Activated B cell treated with CpG ODN at 0.5 μM for 24 hours (primary cell): ENCODE results near the gene GLRX3. TPM values are rescaled to one million over a fixed set of nuclear protein-coding genes. Genes with fewer than 3 reads are reported as not detected.

Experiments used
- ATAC-seq: fragments of 200-7000 bp; cut with Tn5 transposase; one replicate; pipeline ENCODE4 v1.10.0; 2021; ENCODE audit warnings: low read depth, mild to moderate bottlenecking, moderate library complexity
- CTCF ChIA-PET: fragments of 350-600 bp; sonication (Branson Sonifier 250); formaldehyde crosslinking; loops from one replicate; lab custom pipeline; 2021; ENCODE audit warnings: antibody characterized with exemption; lab: Charles Lee
- POLR2A ChIA-PET: fragments of 350-600 bp; sonication (Branson Sonifier 250); formaldehyde crosslinking; loops from one replicate; lab custom pipeline; 2021; ENCODE audit warnings: antibody characterized with exemption; lab: Charles Lee
- DNase-seq: peaks from one replicate; pipeline ENCODE4 v3.0.0; 2022
- H3K27ac Mint-ChIP-seq: one replicate; pipeline ENCODE4 v1.8.0; 2020; ENCODE audit warnings: mixed read lengths
- H3K27me3 Mint-ChIP-seq: one replicate; pipeline ENCODE4 v1.8.0; 2021; ENCODE audit warnings: mixed read lengths
- H3K36me3 Mint-ChIP-seq: one replicate; pipeline ENCODE4 v1.8.0; 2021; ENCODE audit warnings: low read depth, mixed read lengths
- H3K4me1 Mint-ChIP-seq: one replicate; pipeline ENCODE4 v1.8.0; 2021; ENCODE audit warnings: mixed read lengths
- H3K4me3 Mint-ChIP-seq: one replicate; pipeline ENCODE4 v1.8.0; 2020; ENCODE audit warnings: mild to moderate bottlenecking, mixed read lengths
- H3K9me3 Mint-ChIP-seq: one replicate; pipeline ENCODE4 v1.8.0; 2020; ENCODE audit warnings: mixed read lengths
- CTCF ChIP-seq: fragments of 200-600 bp; IDR thresholded peaks from one replicate; pipeline ENCODE4 v1.8.0; 2022; ENCODE audit warnings: antibody characterized with exemption, mild to moderate bottlenecking
- intact Hi-C: fragments of 100-400 bp; cut with micrococcal nuclease; formaldehyde crosslinking; loops from one replicate; pipeline ENCODE4 v1.15.1; 2024
- total RNA-seq: library from RNA; stranded (reverse); gene quantifications from 2 replicates; pipeline ENCODE4 v1.2.3, GENCODE V29; 2022

Gene GLRX3
- total RNA-seq, 1 donor from 2014 or later = 80.6 TPM

GRCh38 chr10:130137090-130137448 is 878 bp downstream of the GLRX3 start:
- CTCF ChIA-PET = interaction anchor here (1.3 to 4.7 kb wide), 2 partner anchors 9 to 26 kb away, joined by 3 to 31 read pairs; partner anchors contain the start of gene C10orf143
- DNase-seq (no peak), ATAC-seq (no peak)
- H3K36me3 Mint-ChIP-seq = peaks cover 18% of the 10 kb centered on the region
- peaks cover under 1% of the 10 kb centered on the region for H3K27me3 Mint-ChIP-seq
- peaks cover 50% of the 10 kb centered on the region for H3K4me1 Mint-ChIP-seq
- no peaks in the 10 kb centered on the region for H3K9me3 Mint-ChIP-seq
- POLR2A ChIA-PET = interaction anchor here (1.0 to 5.1 kb wide), 3 partner anchors 11 to 670 kb away, joined by 3 to 185 read pairs (median 4); partner anchors contain the start of genes C10orf143 and MGMT
- H3K27ac Mint-ChIP-seq = peak overlapping the region; percentile 68
- peak overlapping the region; percentile 86 for H3K4me3 Mint-ChIP-seq
- intact Hi-C loops = no loop called here
- TF ChIP-seq CTCF = no peak

- POLR2A ChIA-PET = interaction anchor here (5.1 kb wide), 1 partner anchor 27 kb away, joined by 185 read pairs; the partner anchor contains the start of gene C10orf143
- no peak for TF ChIP-seq CTCF
- Mint-ChIP-seq H3K27ac (peak overlapping the region; percentile 68), H3K4me3 (peak overlapping the region; percentile 86), H3K27me3 (no peaks in the 10 kb centered on the region), H3K4me1 (peaks cover 58% of the 10 kb centered on the region), H3K36me3 (peaks cover 26% of the 10 kb centered on the region), H3K9me3 (no peaks in the 10 kb centered on the region)
- CTCF ChIA-PET = interaction anchor here (4.7 kb wide), 1 partner anchor 27 kb away, joined by 31 read pairs; the partner anchor contains the start of gene C10orf143
- intact Hi-C loops = no loop called here
- ATAC-seq (no peak), DNase-seq (no peak)
These were observed 1.7 kb downstream of the GLRX3 start for GRCh38 chr10:130137659-130138478.

- Mint-ChIP-seq H3K27me3 (no peaks in the 10 kb centered on the region), H3K27ac (no peak overlapping the region), H3K9me3 (no peaks in the 10 kb centered on the region), H3K4me1 (peaks cover 62% of the 10 kb centered on the region), H3K36me3 (peaks cover 27% of the 10 kb centered on the region), H3K4me3 (peak overlapping the region; percentile 86)
- intact Hi-C loops = no loop called here
- no peak for TF ChIP-seq CTCF
- DNase-seq (no peak), ATAC-seq (no peak)
- POLR2A ChIA-PET = interaction anchor here (5.1 kb wide), 1 partner anchor 28 kb away, joined by 185 read pairs; the partner anchor contains the start of gene C10orf143
- CTCF ChIA-PET = interaction anchor here (4.7 kb wide), 1 partner anchor 28 kb away, joined by 31 read pairs; the partner anchor contains the start of gene C10orf143
These were observed 2.3 kb downstream of the GLRX3 start for GRCh38 chr10:130138479-130138866.

GRCh38 chr10:130140425-130140824 is 4.2 kb downstream of the GLRX3 start:
- POLR2A ChIA-PET = interaction anchor here (5.1 kb wide), 1 partner anchor 30 kb away, joined by 185 read pairs; the partner anchor contains the start of gene C10orf143
- ATAC-seq = no peak

More at GRCh38 chr10:130140425-130140824, 4.2 kb downstream of the GLRX3 start:
- Mint-ChIP-seq H3K36me3 (peaks cover 34% of the 10 kb centered on the region), H3K9me3 (no peaks in the 10 kb centered on the region), H3K4me3 (peak overlapping the region; percentile 41), H3K4me1 (peaks cover 63% of the 10 kb centered on the region), H3K27ac (peak overlapping the region; percentile 62), H3K27me3 (no peaks in the 10 kb centered on the region)
- DNase-seq = no peak
- intact Hi-C loops = loop anchor here (2.0 kb wide), 1 partner anchor 674 kb away; the partner anchor contains the start of gene MGMT
- CTCF ChIA-PET = interaction anchor here (0.8 to 4.7 kb wide), 2 partner anchors 12 to 30 kb away, joined by 4 to 31 read pairs; partner anchors contain the start of gene C10orf143
- TF ChIP-seq CTCF = no peak
